ENCODE data around the gene ZNF579. TPM values are rescaled to one million over a fixed set of nuclear protein-coding genes. Genes with fewer than 3 reads are reported as not detected.
A peak's percentile ranks its signal among the peaks of the same experiment; 100 is the strongest.

Gene ZNF579
- total and polyA plus RNA-seq, 2 of the 13 experiments (the other 11 are each of a cell fraction or from before 2014, with no cell fraction given): 2.1 to 2.9 TPM

GRCh38 chr19:55605207-55605636 lies 24.6 kb upstream of the ZNF579 start (continued):
- no peak for TF ChIP-seq BATF2 (CRISPR knock-in tag; IDR thresholded peaks at IDR 0.05)
- 0 out of 2 replicates have a peak, but pooled peaks have one; percentile 16 for TF ChIP-seq BCL6 (CRISPR knock-in tag; IDR thresholded peaks at IDR 0.05)
- no peak for TF ChIP-seq ZNF17 (CRISPR knock-in tag; IDR thresholded peaks at IDR 0.05)
- TF ChIP-seq CCDC6 (CRISPR knock-in tag; IDR thresholded peaks at IDR 0.05): no peak
- 0 out of 2 replicates have a peak, but pooled peaks have one; percentile 26 for TF ChIP-seq ZNF329 (CRISPR knock-in tag; IDR thresholded peaks at IDR 0.05; ENCODE audit: low read depth)
- TF ChIP-seq ZBTB42 (CRISPR knock-in tag; IDR thresholded peaks at IDR 0.05): no peak
- peak; percentile 31; the same call in 1 of the 2 replicates for TF ChIP-seq RXRB (CRISPR knock-in tag; IDR thresholded peaks at IDR 0.05; ENCODE audit: borderline replicate concordance)
- TF ChIP-seq ZBTB2 (CRISPR knock-in tag; IDR thresholded peaks at IDR 0.05; ENCODE audit: low read depth): peak; percentile 98
- no peak for TF ChIP-seq ZNF816 (CRISPR knock-in tag; IDR thresholded peaks at IDR 0.05; ENCODE audit: borderline replicate concordance)
- 0 out of 2 replicates have a peak, but pooled peaks have one; percentile 30 for TF ChIP-seq IKZF5 (CRISPR knock-in tag; IDR thresholded peaks at IDR 0.05)
- peak; percentile 56 for TF ChIP-seq PHF20 (CRISPR knock-in tag; IDR thresholded peaks at IDR 0.05)
- no peak for TF ChIP-seq ZNF234 (CRISPR knock-in tag; conservative IDR thresholded peaks at IDR 0.05)
- no peak for TF ChIP-seq KLF15 (CRISPR knock-in tag; IDR thresholded peaks at IDR 0.05; ENCODE audit: borderline replicate concordance)
- TF ChIP-seq KLF9 (CRISPR knock-in tag; IDR thresholded peaks at IDR 0.05; ENCODE audit: low read depth): 0 out of 2 replicates have a peak, but pooled peaks have one; percentile 15
- no peak for TF ChIP-seq ZNF138 (CRISPR knock-in tag; IDR thresholded peaks at IDR 0.05; ENCODE audit: low read depth)
- TF ChIP-seq SPEN (CRISPR knock-in tag; IDR thresholded peaks at IDR 0.05; ENCODE audit: low read depth): peak; percentile 17; the same call in 1 of the 2 replicates
- TF ChIP-seq ZNF747 (CRISPR knock-in tag; IDR thresholded peaks at IDR 0.05; ENCODE audit: borderline replicate concordance): no peak
- TF ChIP-seq GPN1 (CRISPR knock-in tag; IDR thresholded peaks at IDR 0.05; ENCODE audit: borderline replicate concordance): no peak
- peak; percentile 6; the same call in 1 of the 2 replicates for TF ChIP-seq KDM5B (CRISPR knock-in tag; IDR thresholded peaks at IDR 0.05; ENCODE audit: borderline replicate concordance)
- TF ChIP-seq KAT8 (CRISPR knock-in tag; IDR thresholded peaks at IDR 0.05): peak; percentile 70; the same call in 1 of the 2 replicates
- TF ChIP-seq ZNF678 (CRISPR knock-in tag; IDR thresholded peaks at IDR 0.05): no peak
- TF ChIP-seq NFYB (CRISPR knock-in tag; IDR thresholded peaks at IDR 0.05): 0 out of 2 replicates have a peak, but pooled peaks have one; percentile 11
- 0 out of 2 replicates have a peak, but pooled peaks have one; percentile 2 for TF ChIP-seq ZNF607 (CRISPR knock-in tag; IDR thresholded peaks at IDR 0.05; ENCODE audit: borderline replicate concordance)
- peak; percentile 57; the same call in 1 of the 2 replicates for TF ChIP-seq FOXK1 (CRISPR knock-in tag; IDR thresholded peaks at IDR 0.05; ENCODE audit: borderline replicate concordance, low read depth)
- TF ChIP-seq THAP9 (CRISPR knock-in tag; IDR thresholded peaks at IDR 0.05; ENCODE audit: borderline replicate concordance): no peak
